Ovary (tissue), 3 donors: Measurements from ENCODE around the gene SIDT2.
A peak's percentile ranks its signal among the peaks of the same experiment; 100 is the strongest.

Experiments used
- EP300 ChIP-seq: sonication (generic); formaldehyde crosslinking; IDR thresholded peaks from one replicate; pipeline ENCODE4 v1.6.1; 2017; ENCODE audit warnings: antibody characterized with exemption
- POLR2A ChIP-seq: fragments of 450-650 bp; IDR thresholded peaks from one replicate; pipeline ENCODE4 v1.6.1; 2017; ENCODE audit warnings: antibody characterized with exemption, mild to moderate bottlenecking, moderate library complexity
- TF ChIP-seq, protein P1 (sequence below), 3 donors: fragments of 450-650 bp in 2 of 3; fragments of 200-600 bp in 1 of 3; IDR thresholded peaks; one replicate each; pipeline versions ENCODE4 v1.5.1 to v1.8.0; 2016 to 2022; ENCODE audit warnings: antibody characterized with exemption in 3 of 3, mild to moderate bottlenecking in 1 of 3
- donor health status: DM: no; HTN: no; CAD: no.

DNA sequence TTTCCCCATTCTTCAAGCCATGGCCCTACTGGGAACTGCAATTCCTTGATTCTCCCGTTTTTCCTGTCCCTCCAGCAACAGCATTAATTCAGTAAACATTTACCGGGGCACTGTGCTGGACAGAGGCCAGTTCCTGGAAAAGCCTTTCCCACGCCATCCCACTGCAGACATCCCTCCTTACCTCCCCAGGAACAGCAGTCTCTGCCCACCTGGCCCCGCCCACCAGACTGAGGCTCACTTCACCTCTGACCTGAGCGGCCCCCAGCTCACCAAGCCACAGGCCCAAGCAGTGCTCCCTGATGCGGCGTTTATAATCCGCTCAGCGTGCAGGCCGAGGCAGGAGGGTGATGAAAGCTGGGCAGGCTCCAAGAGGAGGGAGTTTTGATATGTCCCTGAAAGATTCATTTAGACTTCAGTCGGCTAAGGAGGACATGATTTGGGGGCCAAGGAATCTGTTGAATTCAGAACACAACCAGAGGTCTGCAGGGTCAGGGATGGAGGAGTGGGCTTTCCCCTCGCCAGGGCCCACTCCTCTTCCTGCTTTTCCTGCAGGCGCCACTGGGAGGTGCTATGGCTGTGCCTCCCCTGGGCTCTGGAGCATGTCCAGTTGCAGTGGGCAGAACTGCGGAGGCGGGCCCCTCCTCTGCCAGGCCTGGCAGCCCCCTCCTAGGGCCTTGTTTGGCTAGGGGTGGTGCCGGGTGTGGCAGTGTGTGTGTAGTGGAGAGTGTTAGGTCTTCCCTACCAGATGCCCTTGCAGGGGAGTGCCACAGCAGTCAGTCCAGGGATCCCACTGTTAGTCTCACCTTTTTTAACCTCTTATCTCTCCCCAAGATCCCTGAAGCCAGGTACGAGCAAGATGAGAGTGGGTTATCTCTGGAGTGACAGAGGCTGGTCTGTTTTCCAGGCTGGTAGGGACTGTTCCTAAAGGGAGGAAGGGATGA is 19.2 kb downstream of the SIDT2 start:
- TF ChIP-seq, protein P1, sequence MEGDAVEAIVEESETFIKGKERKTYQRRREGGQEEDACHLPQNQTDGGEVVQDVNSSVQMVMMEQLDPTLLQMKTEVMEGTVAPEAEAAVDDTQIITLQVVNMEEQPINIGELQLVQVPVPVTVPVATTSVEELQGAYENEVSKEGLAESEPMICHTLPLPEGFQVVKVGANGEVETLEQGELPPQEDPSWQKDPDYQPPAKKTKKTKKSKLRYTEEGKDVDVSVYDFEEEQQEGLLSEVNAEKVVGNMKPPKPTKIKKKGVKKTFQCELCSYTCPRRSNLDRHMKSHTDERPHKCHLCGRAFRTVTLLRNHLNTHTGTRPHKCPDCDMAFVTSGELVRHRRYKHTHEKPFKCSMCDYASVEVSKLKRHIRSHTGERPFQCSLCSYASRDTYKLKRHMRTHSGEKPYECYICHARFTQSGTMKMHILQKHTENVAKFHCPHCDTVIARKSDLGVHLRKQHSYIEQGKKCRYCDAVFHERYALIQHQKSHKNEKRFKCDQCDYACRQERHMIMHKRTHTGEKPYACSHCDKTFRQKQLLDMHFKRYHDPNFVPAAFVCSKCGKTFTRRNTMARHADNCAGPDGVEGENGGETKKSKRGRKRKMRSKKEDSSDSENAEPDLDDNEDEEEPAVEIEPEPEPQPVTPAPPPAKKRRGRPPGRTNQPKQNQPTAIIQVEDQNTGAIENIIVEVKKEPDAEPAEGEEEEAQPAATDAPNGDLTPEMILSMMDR (IDR thresholded peaks at IDR 0.05): peak in 2 of 3 donors; percentile 36 to 59
- TF ChIP-seq POLR2A (no peak), EP300 (no peak)
